Epithelial cell of esophagus (primary cell): ENCODE results near the gene IMPG1.
A peak's percentile ranks its signal among the peaks of the same experiment; 100 is the strongest.
"Not testable (repeated sequence)": the region's sequence is repeated elsewhere in the genome, so short reads cannot be mapped to it uniquely, and the experiment has no call there.

ENCODE experiments used
- DNase-seq: peaks from one replicate; pipeline ENCODE4 v3.0.0; 2010; ENCODE audit warnings: low read depth
- H3K4me3 ChIP-seq: 2 replicates; pipeline ENCODE4 v1.5.1; 2011; ENCODE audit warnings: mild to moderate bottlenecking, low read length, control low read depth
- CTCF ChIP-seq: IDR thresholded peaks from 2 replicates; pipeline ENCODE4 v1.5.1; 2011; ENCODE audit warnings: low read depth, mild to moderate bottlenecking, low read length, control low read depth, inconsistent platforms; ENCODE audit not compliant: insufficient read depth; ENCODE audit errors: missing control alignments

The IMPG1 gene

GRCh38 chr6:75926293-75927168 is 145.9 kb downstream of the IMPG1 start:
- no peak for DNase-seq
- no peak for TF ChIP-seq CTCF

DNA sequence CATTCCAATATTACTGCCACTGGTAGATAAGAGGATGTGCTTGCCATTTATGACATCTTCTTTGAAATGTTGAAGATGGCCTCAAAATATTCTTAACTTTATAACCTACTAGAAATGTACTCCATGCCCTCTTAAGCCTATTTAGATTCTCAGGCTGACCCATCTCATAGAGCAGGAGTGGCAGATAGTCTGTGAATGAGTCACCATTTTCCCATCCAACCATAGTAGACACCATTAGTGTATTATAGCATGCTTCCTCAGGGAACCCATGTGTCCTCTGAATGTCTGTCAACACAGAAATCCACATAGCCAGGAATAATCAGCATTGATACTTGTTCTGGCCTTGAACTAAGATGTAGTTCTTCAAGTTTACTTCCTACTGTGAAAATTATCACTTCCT is 150.2 kb downstream of the IMPG1 start:
- DNase-seq, result peak; percentile 66
- no peak overlapping the region for H3K4me3 ChIP-seq
- no peak for TF ChIP-seq CTCF

More at GRCh38 chr6:75926293-75927168, 145.9 kb downstream of the IMPG1 start:
- H3K4me3 ChIP-seq, result no peak overlapping the region

- TF ChIP-seq CTCF, result no peak
- DNase-seq, result no peak
- H3K4me3 ChIP-seq, result no peak overlapping the region
These were observed 159.4 kb downstream of the IMPG1 start for GRCh38 chr6:75913040-75913439.

DNA sequence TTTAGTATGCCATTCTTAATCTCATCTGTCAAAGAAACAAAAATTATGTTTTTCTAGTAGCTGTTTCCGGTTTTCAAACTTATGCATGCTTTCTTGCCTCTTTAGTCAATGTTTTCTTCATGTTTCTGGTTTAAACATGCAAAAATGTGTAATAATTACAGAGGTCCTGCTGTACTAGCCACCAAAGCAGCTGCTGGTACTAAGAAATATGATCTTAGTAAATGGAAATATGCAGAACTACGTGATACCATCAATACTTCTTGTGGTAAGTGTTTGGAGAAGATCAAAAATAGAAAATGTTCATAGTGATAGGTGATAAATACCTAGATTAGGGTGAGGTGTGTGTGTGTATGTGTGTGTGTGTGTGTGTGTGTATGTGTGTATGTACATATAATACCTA is 165.0 kb downstream of the IMPG1 start:
- DNase-seq, result no peak
- no peak for TF ChIP-seq CTCF
- H3K4me3 ChIP-seq, result no peak overlapping the region

DNA sequence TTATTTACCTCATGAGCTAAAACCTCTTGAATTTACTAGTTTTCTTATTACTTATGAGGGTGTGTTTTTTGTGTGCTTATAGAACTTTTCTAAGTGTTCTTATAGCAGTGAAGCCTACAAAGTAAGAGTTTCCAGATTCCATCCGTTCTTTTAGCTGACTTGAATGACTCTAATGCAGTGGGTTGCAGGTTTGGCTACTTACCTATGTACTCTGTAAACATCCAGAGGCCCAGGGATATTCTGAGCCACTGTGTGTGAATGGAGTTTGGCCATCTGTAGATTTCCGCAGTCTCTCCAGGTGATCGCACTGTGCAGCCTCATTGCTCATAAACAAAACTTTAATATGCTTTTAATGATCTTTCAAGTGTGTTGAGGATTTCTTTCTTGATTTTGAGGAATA is 165.6 kb downstream of the IMPG1 start:
- no peak for DNase-seq
- no peak for TF ChIP-seq CTCF
- H3K4me3 ChIP-seq, result no peak overlapping the region

DNA sequence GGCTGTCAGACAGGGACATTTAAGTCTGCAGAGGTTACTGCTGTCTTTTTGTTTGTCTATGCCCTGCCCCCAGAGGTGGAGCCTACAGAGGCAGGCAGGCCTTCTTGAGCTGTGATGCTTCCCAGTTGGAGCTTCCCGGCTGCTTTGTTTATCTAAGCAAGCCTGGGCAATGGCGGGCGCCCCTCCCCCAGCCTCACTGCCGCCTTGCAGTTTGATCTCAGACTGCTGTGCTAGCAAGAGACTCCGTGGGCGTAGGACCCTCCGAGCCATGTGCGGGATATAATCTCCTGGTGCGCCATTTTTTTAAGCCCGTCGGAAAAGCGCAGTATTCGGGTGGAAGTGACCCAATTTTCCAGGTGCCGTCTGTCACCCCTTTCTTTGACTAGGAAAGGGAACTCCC is 167.3 kb downstream of the IMPG1 start:
- not testable (repeated sequence) for DNase-seq

DNA sequence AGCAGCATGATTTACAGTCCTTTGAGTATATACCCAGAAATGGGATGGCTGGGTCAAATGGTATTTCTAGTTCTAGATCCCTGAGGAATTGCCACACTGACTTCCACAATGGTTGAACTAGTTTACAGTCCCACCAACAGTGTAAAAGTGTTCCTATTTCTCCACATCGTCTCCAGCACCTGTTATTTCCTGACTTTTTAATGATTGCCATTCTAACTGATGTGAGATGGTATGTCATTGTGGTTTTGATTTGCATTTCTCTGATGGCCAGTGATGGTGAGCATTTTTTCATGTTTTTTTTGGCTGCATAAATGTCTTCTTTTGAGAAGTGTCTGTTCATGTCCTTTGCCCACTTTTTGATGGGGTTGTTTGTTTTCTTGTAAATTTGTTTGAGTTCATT is 172.2 kb downstream of the IMPG1 start:
- H3K4me3 ChIP-seq, DNase-seq: not testable (repeated sequence)

More for the DNA sequence above, 167.3 kb downstream of the IMPG1 start:
- not testable (repeated sequence) for H3K4me3 ChIP-seq

DNA sequence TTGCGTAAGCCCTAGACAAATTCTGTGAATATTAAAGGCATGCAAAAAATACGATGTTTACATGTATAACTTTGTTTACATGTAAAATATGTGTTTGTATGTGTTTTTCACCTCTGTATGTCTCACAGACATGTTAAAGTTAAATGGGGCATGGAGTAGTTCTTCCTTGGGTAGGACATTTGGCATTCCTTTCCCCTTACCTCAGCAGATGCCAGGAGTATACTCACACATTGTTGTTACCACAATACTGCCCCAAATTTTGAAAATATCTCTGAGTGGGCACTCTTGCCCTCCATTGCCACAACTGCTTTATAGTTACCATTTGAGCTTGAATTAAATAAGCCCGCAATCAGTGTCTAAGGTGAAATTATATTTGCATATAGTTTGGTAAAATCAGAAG is 175.9 kb downstream of the IMPG1 start:
- H3K4me3 ChIP-seq, result no peak overlapping the region
- no peak for TF ChIP-seq CTCF
- no peak for DNase-seq
